Ishikawa (cell line): ENCODE results near the gene SYCP2.

Source experiments
- CREB1 ChIP-seq: IDR thresholded peaks from 2 replicates; pipeline ENCODE4 v1.6.1; 2012; ENCODE audit warnings: low read depth
- EP300 ChIP-seq: IDR thresholded peaks from 2 replicates; pipeline ENCODE4 v1.6.1; 2012; ENCODE audit warnings: borderline replicate concordance

DNA sequence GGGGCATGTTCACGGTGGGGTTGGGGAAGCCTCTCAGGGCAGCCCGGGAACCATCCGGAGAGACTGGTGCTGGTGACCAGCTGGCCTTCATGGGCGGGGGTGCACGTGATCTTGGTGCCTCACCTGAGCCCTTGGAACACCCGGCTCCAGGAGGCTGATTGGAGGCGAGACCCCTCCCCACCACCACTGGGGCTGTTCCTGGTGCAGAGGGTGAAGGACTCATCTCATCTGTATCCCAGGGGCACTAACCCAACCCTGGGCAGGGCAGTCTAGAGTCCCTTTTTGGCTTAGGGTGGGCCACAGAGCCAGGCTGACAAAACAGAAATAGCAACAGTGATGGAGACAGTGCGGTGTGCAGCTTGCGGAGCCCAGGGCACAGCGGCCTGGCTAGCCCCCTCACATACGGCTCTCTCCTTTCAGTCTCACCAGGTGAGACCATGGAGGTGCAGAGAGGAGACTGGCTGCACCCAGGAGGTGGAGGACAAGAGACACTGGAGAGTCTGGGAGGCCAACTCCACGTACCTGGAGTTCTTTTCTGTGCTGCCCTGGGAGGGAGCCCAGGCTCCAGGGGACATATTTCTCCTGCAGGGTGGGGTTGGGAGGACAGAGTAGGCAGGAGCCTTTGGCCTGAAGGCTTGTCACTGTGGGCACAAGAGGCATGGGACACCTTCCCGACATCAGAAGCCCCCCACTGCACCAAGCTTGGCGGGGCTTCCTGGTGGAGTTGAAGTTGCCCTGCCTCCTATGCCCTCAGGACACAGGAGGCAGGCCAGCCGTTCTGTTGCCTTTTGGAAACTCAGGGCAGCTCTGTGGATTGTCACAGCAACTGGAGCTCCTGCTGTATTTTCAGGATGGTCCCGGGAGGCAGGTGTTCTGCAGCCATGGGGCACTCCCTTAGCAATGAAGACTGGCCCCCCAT is 106.0 kb downstream of the SYCP2 start:
- TF ChIP-seq EP300 (no peak), CREB1 (no peak)
